ENCODE results near the gene KPNA4.

DNA sequence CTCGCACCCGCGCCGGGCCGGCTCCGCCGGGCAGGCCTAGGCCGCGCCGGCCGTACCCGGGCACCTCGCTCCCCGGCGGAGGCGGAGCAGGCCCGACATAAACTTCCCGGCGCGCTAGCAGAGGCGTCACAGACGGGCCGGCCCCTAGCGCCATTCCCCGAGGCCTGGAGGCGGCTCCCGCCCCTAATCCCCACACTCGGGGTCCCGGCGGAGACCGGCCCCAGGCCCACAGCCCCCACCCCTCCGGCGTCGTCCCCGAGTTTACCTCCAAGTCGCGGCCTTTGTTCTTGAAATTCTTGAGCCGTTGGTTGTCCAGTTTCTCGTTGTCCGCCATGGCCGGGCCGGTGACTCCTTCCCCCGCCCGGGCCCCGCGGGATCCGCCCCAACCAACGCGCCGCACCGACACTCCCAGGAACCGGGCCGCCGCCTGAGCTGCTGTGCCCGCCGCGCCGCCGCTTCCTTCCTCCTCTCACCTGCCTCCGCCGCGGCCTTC is 376 bp downstream of the KPNA4 start:
- TF ChIP-seq, protein P1, sequence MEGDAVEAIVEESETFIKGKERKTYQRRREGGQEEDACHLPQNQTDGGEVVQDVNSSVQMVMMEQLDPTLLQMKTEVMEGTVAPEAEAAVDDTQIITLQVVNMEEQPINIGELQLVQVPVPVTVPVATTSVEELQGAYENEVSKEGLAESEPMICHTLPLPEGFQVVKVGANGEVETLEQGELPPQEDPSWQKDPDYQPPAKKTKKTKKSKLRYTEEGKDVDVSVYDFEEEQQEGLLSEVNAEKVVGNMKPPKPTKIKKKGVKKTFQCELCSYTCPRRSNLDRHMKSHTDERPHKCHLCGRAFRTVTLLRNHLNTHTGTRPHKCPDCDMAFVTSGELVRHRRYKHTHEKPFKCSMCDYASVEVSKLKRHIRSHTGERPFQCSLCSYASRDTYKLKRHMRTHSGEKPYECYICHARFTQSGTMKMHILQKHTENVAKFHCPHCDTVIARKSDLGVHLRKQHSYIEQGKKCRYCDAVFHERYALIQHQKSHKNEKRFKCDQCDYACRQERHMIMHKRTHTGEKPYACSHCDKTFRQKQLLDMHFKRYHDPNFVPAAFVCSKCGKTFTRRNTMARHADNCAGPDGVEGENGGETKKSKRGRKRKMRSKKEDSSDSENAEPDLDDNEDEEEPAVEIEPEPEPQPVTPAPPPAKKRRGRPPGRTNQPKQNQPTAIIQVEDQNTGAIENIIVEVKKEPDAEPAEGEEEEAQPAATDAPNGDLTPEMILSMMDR (IDR thresholded peaks at IDR 0.05): no peak
- TF ChIP-seq POLR2A (IDR thresholded peaks at IDR 0.05): no peak
